NCI-H2107 (cell line): ENCODE data around the gene ATP2A1.
"Not testable (repeated sequence)": the region's sequence is repeated elsewhere in the genome, so short reads cannot be mapped to it uniquely, and the experiment has no call there.

Source experiments
- DNase-seq: peaks from one replicate; lab custom pipeline; 2025; lab: John Stamatoyannopoulos, UW

The ATP2A1 gene

GRCh38 chr16:28935924-28936783, 57.9 kb downstream of the ATP2A1 start:
- no peak for DNase-seq

GRCh38 chr16:28936784-28937155, 58.5 kb downstream of the ATP2A1 start:
- DNase-seq, result no peak

DNA sequence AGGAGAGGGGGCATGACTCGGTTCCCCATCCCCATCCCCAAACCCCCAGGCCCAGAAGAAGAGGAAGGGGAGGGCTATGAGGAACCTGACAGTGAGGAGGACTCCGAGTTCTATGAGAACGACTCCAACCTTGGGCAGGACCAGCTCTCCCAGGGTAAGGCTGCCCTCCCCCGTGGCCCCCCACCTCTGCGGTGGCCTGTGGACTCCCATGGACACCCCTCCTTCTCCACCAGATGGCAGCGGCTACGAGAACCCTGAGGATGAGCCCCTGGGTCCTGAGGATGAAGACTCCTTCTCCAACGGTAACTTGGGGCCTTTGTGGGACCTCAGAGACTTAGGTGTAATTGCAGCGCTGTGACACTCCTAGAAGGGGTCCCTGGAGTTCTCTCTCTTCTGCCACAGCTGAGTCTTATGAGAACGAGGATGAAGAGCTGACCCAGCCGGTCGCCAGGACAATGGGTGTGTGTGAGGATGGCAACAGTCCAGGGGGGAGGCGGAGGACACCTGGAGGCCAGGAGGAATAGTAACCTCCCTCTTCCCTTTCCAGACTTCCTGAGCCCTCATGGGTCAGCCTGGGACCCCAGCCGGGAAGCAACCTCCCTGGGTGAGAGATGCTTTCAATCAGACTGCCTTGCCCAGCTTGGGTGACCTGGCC, 59.1 kb downstream of the ATP2A1 start:
- no peak for DNase-seq

GRCh38 chr16:28938721-28939120, 60.4 kb downstream of the ATP2A1 start:
- DNase-seq, result no peak

DNA sequence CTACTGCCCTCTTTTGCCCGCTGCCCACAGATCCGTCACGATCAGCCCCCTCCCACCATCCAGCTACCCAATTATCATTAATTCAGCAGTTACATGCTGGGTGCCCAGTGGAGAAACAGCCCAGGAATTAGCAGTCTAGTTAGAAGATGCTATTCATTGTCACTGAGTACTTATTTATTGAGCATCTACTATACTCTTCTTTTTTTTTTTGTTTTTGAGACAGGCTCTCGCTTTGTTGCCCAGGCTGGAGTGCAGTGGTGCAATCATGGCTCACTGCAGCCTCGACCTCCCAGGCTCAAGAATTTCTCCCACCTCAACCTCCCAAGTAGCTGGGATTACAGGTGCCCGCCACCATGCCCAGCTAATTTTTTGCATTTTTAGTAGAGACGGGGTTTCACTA, 61.5 kb downstream of the ATP2A1 start:
- not testable (repeated sequence) for DNase-seq

GRCh38 chr16:28943281-28943680, 65.0 kb downstream of the ATP2A1 start:
- DNase-seq, result no peak

GRCh38 chr16:28946681-28947080, 68.4 kb downstream of the ATP2A1 start:
- DNase-seq, result no peak

DNA sequence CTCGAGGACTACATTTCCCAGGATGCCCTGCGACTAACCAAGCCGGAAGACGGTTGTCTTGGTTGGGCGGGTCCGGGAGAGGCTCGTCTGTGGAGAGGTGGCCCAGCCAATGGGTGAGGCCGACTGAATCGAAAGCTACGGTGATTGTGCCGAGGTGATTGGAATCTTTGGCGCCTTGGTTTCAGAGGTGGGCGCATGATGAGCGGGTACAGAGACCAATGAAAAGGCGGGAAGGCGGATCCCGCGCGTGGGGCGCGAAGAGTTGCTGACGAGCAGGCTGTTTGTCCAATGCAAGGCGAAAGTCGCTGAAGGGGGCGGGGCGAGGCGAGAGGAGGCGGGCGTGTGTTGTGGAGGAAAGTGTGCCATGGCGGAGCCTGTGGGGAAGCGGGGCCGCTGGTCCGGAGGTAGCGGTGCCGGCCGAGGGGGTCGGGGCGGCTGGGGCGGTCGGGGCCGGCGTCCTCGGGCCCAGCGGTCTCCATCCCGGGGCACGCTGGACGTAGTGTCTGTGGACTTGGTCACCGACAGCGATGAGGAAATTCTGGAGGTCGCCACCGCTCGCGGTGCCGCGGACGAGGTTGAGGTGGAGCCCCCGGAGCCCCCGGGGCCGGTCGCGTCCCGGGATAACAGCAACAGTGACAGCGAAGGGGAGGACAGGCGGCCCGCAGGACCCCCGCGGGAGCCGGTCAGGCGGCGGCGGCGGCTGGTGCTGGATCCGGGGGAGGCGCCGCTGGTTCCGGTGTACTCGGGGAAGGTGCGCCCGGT, 72.5 kb downstream of the ATP2A1 start, which contains the start of gene NFATC2IP:
Gene NFATC2IP (plus strand): TSS at position 290 of the 762 bp plus-strand sequence. CDS start 75 bp downstream, at position 365.
- DNase-seq, result peak; percentile 98

- no peak for DNase-seq
Observed at GRCh38 chr16:28951410-28951943, 73.2 kb downstream of the ATP2A1 start.
